Measurements from ENCODE around the gene OSTC.

Gene OSTC
- long read RNA-seq, transcript OSTC-201 (4 exons, 1,077 nt), result major isoform, 397 of 400 reads
- long read RNA-seq, partial matches to known transcripts, result 0 of 400 reads
- long read RNA-seq, other reads (novel, unspliced or antisense), result 1 of 400 reads

GRCh38 chr4:108650212-108651013 is at the start of gene OSTC:
OSTC (plus strand) TSS chr4:108650599; CDS start chr4:108650656, 57 bp downstream.
- Histone ChIP-seq H3K4me3 (replicated peaks; ENCODE audit: insufficient read depth, low read length) (peak within 1 kb of the TSS; percentile 82), H3K27me3 (ENCODE audit: insufficient read depth, poor library complexity, severe bottlenecking) (no peaks in the 10 kb centered on the region), H3K27ac (replicated peaks) (peak within 1 kb of the TSS; percentile 93)
- TF ChIP-seq SPI1 (IDR thresholded peaks at IDR 0.05; ENCODE audit: borderline replicate concordance, low read depth) (no peak), POLR2AphosphoS5 (IDR thresholded peaks at IDR 0.05; ENCODE audit: low read depth) (peak; percentile 89), REST (IDR thresholded peaks at IDR 0.05; ENCODE audit: insufficient replicate concordance, low read depth) (no peak), GABPA (IDR thresholded peaks at IDR 0.05; ENCODE audit: low read depth) (no peak)
- DNase-seq (ENCODE audit: low read depth in 1 of 2, low spot score in 1 of 2), result peak; percentile 77 to 93

- Histone ChIP-seq H3K27ac (replicated peaks) (no peak overlapping the region), H3K27me3 (ENCODE audit: insufficient read depth, poor library complexity, severe bottlenecking) (no peaks in the 10 kb centered on the region), H3K4me3 (replicated peaks; ENCODE audit: insufficient read depth, low read length) (no peak overlapping the region)
- DNase-seq (ENCODE audit: low read depth in 1 of 2, low spot score in 1 of 2), result no peak
- TF ChIP-seq SPI1 (IDR thresholded peaks at IDR 0.05; ENCODE audit: borderline replicate concordance, low read depth) (no peak), CTCF (IDR thresholded peaks at IDR 0.05; ENCODE audit: insufficient read depth, low read length) (no peak), POLR2AphosphoS5 (IDR thresholded peaks at IDR 0.05; ENCODE audit: low read depth) (no peak), REST (IDR thresholded peaks at IDR 0.05; ENCODE audit: insufficient replicate concordance, low read depth) (no peak), GABPA (IDR thresholded peaks at IDR 0.05; ENCODE audit: low read depth) (no peak)
Observed at GRCh38 chr4:108601106-108601505, 49.3 kb upstream of the OSTC start.

GRCh38 chr4:108601532-108601931 is 48.9 kb upstream of the OSTC start:
- DNase-seq (ENCODE audit: low read depth in 1 of 2, low spot score in 1 of 2), result no peak
- no peaks in the 10 kb centered on the region for H3K27me3 ChIP-seq (ENCODE audit: insufficient read depth, poor library complexity, severe bottlenecking)
- H3K27ac ChIP-seq (replicated peaks), result no peak overlapping the region
- TF ChIP-seq POLR2AphosphoS5 (IDR thresholded peaks at IDR 0.05; ENCODE audit: low read depth), result no peak
- TF ChIP-seq REST (IDR thresholded peaks at IDR 0.05; ENCODE audit: insufficient replicate concordance, low read depth), result no peak
- TF ChIP-seq SPI1 (IDR thresholded peaks at IDR 0.05; ENCODE audit: borderline replicate concordance, low read depth), result no peak
- TF ChIP-seq GABPA (IDR thresholded peaks at IDR 0.05; ENCODE audit: low read depth), result no peak
- TF ChIP-seq CTCF (IDR thresholded peaks at IDR 0.05; ENCODE audit: insufficient read depth, low read length), result no peak
- no peak overlapping the region for H3K4me3 ChIP-seq (replicated peaks; ENCODE audit: insufficient read depth, low read length)

All from HL-60 (cell line).